Activated B cell treated with CpG ODN at 0.5 μM for 24 hours (primary cell): ENCODE measurements around the gene ST8SIA4. TPM values are rescaled to one million over a fixed set of nuclear protein-coding genes. Genes with fewer than 3 reads are reported as not detected.

Experiments used
- ATAC-seq: fragments of 200-7000 bp; cut with Tn5 transposase; one replicate; pipeline ENCODE4 v1.10.0; 2021; ENCODE audit warnings: low read depth, mild to moderate bottlenecking, moderate library complexity
- CTCF ChIA-PET: fragments of 350-600 bp; sonication (Branson Sonifier 250); formaldehyde crosslinking; loops from one replicate; lab custom pipeline; 2021; ENCODE audit warnings: antibody characterized with exemption; lab: Charles Lee
- POLR2A ChIA-PET: fragments of 350-600 bp; sonication (Branson Sonifier 250); formaldehyde crosslinking; loops from one replicate; lab custom pipeline; 2021; ENCODE audit warnings: antibody characterized with exemption; lab: Charles Lee
- DNase-seq: peaks from one replicate; pipeline ENCODE4 v3.0.0; 2022
- H3K27ac Mint-ChIP-seq: one replicate; pipeline ENCODE4 v1.8.0; 2020; ENCODE audit warnings: mixed read lengths
- H3K27me3 Mint-ChIP-seq: one replicate; pipeline ENCODE4 v1.8.0; 2021; ENCODE audit warnings: mixed read lengths
- H3K36me3 Mint-ChIP-seq: one replicate; pipeline ENCODE4 v1.8.0; 2021; ENCODE audit warnings: low read depth, mixed read lengths
- H3K4me1 Mint-ChIP-seq: one replicate; pipeline ENCODE4 v1.8.0; 2021; ENCODE audit warnings: mixed read lengths
- H3K4me3 Mint-ChIP-seq: one replicate; pipeline ENCODE4 v1.8.0; 2020; ENCODE audit warnings: mild to moderate bottlenecking, mixed read lengths
- H3K9me3 Mint-ChIP-seq: one replicate; pipeline ENCODE4 v1.8.0; 2020; ENCODE audit warnings: mixed read lengths
- CTCF ChIP-seq: fragments of 200-600 bp; IDR thresholded peaks from one replicate; pipeline ENCODE4 v1.8.0; 2022; ENCODE audit warnings: antibody characterized with exemption, mild to moderate bottlenecking
- intact Hi-C: fragments of 100-400 bp; cut with micrococcal nuclease; formaldehyde crosslinking; loops from one replicate; pipeline ENCODE4 v1.15.1; 2024
- total RNA-seq: library from RNA; stranded (reverse); gene quantifications from 2 replicates; pipeline ENCODE4 v1.2.3, GENCODE V29; 2022

Gene ST8SIA4
- total RNA-seq, 1 donor from 2014 or later: 125 TPM

- DNase-seq: no peak
- CTCF ChIA-PET: interaction anchor here (1.3 kb wide), 1 partner anchor 13 kb away, joined by 3 read pairs; the partner anchor contains the start of gene ST8SIA4
- H3K4me1 Mint-ChIP-seq: peaks cover 72% of the 10 kb centered on the region
- intact Hi-C loops: loop anchor here (1.0 kb wide), 1 partner anchor 18 kb away; no protein-coding TSS in a partner anchor
- peak; percentile 47 for ATAC-seq
- no peak for TF ChIP-seq CTCF
- H3K27ac Mint-ChIP-seq: peak overlapping the region; percentile 88
- H3K4me3 Mint-ChIP-seq: peak overlapping the region; percentile 70
- peaks cover 60% of the 10 kb centered on the region for H3K36me3 Mint-ChIP-seq
- POLR2A ChIA-PET: interaction anchor here (13.2 kb wide), 1 partner anchor 10 kb away, joined by 170 read pairs; the partner anchor contains the start of gene ST8SIA4
- H3K27me3 Mint-ChIP-seq: no peaks in the 10 kb centered on the region
- no peaks in the 10 kb centered on the region for H3K9me3 Mint-ChIP-seq
Observed at GRCh38 chr5:100890461-100891008, 12.5 kb downstream of the ST8SIA4 start.

- ATAC-seq (no peak), DNase-seq (no peak)
- POLR2A ChIA-PET: interaction anchor here (0.9 to 13.2 kb wide), 2 partner anchors 11 to 62 kb away, joined by 3 to 170 read pairs; partner anchors contain the start of gene ST8SIA4
- intact Hi-C loops: loop anchor here (1.0 kb wide), 2 partner anchors 10 to 18 kb away; no protein-coding TSS in a partner anchor
- Mint-ChIP-seq H3K9me3 (no peaks in the 10 kb centered on the region), H3K36me3 (peaks cover 57% of the 10 kb centered on the region), H3K27me3 (no peaks in the 10 kb centered on the region), H3K27ac (peak overlapping the region; percentile 88), H3K4me3 (peak overlapping the region; percentile 70), H3K4me1 (peaks cover 69% of the 10 kb centered on the region)
- CTCF ChIA-PET: interaction anchor here (1.3 kb wide), 1 partner anchor 13 kb away, joined by 3 read pairs; the partner anchor contains the start of gene ST8SIA4
- no peak for TF ChIP-seq CTCF
Observed at GRCh38 chr5:100889896-100890295, 13.2 kb downstream of the ST8SIA4 start.

GRCh38 chr5:100889165-100889743 lies 13.8 kb downstream of the ST8SIA4 start:
- POLR2A ChIA-PET: interaction anchor here (0.9 to 13.2 kb wide), 2 partner anchors 11 to 61 kb away, joined by 3 to 170 read pairs; partner anchors contain the start of gene ST8SIA4
- intact Hi-C loops: loop anchor here (1.0 kb wide), 1 partner anchor 11 kb away; no protein-coding TSS in a partner anchor
- H3K9me3 Mint-ChIP-seq: no peaks in the 10 kb centered on the region
- H3K4me1 Mint-ChIP-seq: peaks cover 70% of the 10 kb centered on the region
- peak overlapping the region; percentile 70 for H3K4me3 Mint-ChIP-seq
- CTCF ChIA-PET: no interaction called here
- H3K27me3 Mint-ChIP-seq: no peaks in the 10 kb centered on the region
- DNase-seq (no peak), ATAC-seq (peak; percentile 59)
- peaks cover 57% of the 10 kb centered on the region for H3K36me3 Mint-ChIP-seq
- TF ChIP-seq CTCF: no peak
- peak overlapping the region; percentile 88 for H3K27ac Mint-ChIP-seq

GRCh38 chr5:100877274-100877673 lies 25.8 kb downstream of the ST8SIA4 start:
- no peak for DNase-seq
- Mint-ChIP-seq H3K27me3 (no peaks in the 10 kb centered on the region), H3K27ac (peak overlapping the region; percentile 21), H3K36me3 (peaks cover 80% of the 10 kb centered on the region), H3K4me3 (no peak overlapping the region), H3K9me3 (no peaks in the 10 kb centered on the region), H3K4me1 (peaks cover 49% of the 10 kb centered on the region)
- ChIA-PET POLR2A (interaction anchor here (1.0 kb wide), 1 partner anchor 23 kb away, joined by 3 read pairs; no protein-coding TSS in a partner anchor), CTCF (no interaction called here)
- intact Hi-C loops: no loop called here
- no peak for ATAC-seq
- no peak for TF ChIP-seq CTCF
